Epithelial cell of prostate (primary cell): ENCODE measurements around the gene PCNX3.
"Not testable (repeated sequence)": the region's sequence is repeated elsewhere in the genome, so short reads cannot be mapped to it uniquely, and the experiment has no call there.

Experiments used
- DNase-seq: peaks from one replicate; pipeline ENCODE4 v3.0.0-alpha.2; 2011; ENCODE audit warnings: low read depth, low spot score
- H3K27ac ChIP-seq: fragments of 450-650 bp; 2 replicates; pipeline ENCODE4 v1.5.1; 2017; ENCODE audit warnings: mild to moderate bottlenecking

The PCNX3 gene

DNA sequence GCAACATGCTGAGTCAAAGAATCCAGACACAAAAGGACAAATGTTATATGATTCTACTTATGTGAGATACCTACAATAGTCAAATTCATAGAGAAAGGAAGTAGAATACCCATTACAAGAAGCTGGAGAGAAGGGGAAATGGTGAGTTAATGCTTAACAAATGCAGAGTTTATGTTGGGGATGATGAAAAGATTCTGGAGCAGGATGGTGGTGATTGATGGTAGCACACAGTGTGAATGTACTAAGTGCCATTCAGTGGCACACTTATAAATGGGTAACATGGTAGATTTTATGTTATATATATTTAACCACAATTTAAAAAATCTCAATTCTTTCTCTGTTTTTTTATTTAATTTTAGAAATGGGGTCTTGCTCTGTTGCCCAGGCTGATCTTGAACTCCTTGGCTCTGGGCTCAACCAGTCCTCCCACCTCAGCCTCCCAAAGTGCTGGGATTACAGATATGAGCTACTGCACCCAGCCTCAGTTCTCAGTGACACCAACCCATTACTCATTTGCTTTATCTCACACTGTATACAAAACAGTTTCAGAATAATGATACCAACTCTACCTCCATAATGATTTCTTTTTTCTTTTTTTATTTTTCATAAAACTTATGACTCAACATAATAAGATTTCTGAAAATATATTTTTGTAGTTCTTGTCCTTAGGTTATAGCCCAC is 56.7 kb downstream of the PCNX3 start:
- H3K27ac ChIP-seq, result no peak overlapping the region
- no peak for DNase-seq

DNA sequence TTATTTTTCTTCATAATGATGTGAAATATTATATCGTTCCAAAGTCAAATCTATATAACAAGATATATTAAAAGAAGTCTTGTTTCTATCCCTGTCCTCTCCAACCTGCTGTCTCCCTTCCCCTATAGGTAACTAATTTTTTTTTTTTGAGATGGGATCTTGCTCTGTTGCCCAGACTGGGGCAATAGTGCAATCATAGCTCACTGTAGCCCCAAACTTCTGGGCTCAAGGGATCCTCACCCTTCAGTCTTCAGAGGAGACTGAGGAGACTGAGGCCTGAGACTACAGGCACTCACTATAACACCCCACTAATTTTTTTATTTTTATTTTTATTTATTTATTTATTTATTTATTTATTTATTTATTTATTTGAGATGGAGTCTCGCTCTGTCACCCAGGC is 57.4 kb downstream of the PCNX3 start:
- DNase-seq, result no peak
- H3K27ac ChIP-seq, result no peak overlapping the region

DNA sequence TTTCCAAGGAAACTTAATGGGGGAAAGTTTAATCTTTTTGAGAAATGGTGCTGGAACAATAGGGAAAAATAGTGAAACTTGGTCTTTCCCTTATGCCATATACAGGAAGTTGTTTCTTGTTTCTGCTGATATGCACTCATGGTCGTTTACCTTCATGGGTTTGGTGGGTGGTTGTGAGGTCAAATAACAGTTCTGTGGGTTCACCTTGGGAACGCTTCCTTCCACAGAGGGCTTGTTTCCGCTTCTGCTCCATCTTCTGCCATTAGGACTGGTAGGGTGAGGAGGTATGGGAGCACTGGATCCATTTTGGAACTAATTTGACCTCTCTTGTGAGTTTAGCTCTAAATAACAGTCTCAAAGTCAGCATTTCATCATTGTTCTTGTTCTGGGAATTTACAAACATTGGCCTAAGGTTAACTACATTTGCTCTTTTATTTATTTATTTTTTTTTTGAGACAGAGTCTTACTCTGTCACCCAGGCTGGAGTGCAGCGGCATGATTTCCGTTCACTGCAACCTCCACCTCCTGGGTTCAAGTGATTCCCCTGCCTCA is 64.7 kb downstream of the PCNX3 start:
- H3K27ac ChIP-seq, result no peak overlapping the region
- DNase-seq, result no peak

DNA sequence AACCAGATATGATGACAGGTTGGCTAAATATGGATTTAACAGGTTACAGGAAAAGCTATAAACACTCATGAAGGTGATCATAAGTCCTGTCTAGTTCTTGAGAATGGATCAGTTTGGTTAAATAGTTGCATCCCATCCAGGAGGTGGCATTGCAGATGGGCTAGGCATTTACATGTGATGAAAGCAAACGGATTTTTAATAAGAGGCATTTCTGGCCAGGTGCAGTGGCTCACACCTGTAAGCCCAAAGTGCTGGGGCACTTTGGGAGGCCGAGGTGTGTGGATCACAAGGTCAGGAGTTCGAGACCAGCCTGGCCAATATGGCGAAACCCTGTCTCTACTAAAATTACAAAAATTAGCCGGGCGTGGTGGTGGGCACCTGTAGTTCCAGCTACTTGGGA is 67.9 kb downstream of the PCNX3 start:
- not testable (repeated sequence) for DNase-seq

DNA sequence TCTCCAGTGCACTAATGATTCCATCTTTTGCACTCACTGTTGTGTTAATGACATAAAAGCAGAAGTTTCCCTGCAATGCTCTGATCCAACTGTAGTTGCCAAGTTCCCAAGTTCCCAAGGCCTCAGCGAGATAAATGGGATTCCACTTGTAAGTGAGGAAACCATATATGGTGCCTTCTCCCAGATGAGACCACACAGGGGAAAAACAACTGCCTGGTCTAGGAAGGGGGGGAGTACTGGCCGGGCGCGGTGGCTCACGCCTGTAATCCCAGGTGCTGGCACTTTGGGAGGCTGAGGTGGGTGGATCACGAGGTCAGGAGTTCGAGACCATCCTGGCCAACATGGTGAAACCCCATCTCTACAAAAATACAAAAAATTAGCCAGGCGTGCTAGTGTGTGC is 70.4 kb downstream of the PCNX3 start:
- no peak for DNase-seq
- H3K27ac ChIP-seq, result no peak overlapping the region

More for the DNA sequence above, 67.9 kb downstream of the PCNX3 start:
- H3K27ac ChIP-seq, result not testable (repeated sequence)
